ENCODE results near the gene HOXA11. TPM values are rescaled to one million over a fixed set of nuclear protein-coding genes. Genes with fewer than 3 reads are reported as not detected.

HOXA11 gene
- total RNA-seq, 1 experiment from 2014 or later: not detected

GRCh38 chr7:27151341-27151930 is 33.6 kb downstream of the HOXA11 start:
- H3K27me3 Mint-ChIP-seq (ENCODE audit: low read depth): peaks cover 100% of the 10 kb centered on the region
- TF ChIP-seq CTCF (conservative IDR thresholded peaks at IDR 0.05): no peak
- no peak overlapping the region for H3K27ac Mint-ChIP-seq
- no peak overlapping the region for H4K5ac ChIP-seq (ENCODE audit: insufficient read length, low read depth, low read length)
- peak overlapping the region in 1 of 2 experiments; percentile 66; a peak in 3 of 5 replicates for H3K4me3 Mint-ChIP-seq
- H2AFZ ChIP-seq (ENCODE audit: low read length): no peak overlapping the region
- H3K4me2 ChIP-seq (ENCODE audit: insufficient read depth, insufficient read length, low read length): peak overlapping the region; percentile 4
- H3K9me3 Mint-ChIP-seq: peaks cover 21 to 29% of the 10 kb centered on the region in 2 experiments
- H4K20me1 ChIP-seq (ENCODE audit: control insufficient read depth, insufficient read depth, insufficient read length): no peaks in the 10 kb centered on the region
- peaks cover 97% of the 10 kb centered on the region for H3K27me3 ChIP-seq (ENCODE audit: insufficient read depth, low read length)
- no peaks in the 10 kb centered on the region for H3K9me3 ChIP-seq (ENCODE audit: control insufficient read depth, low read depth, low read length)
- H3K56ac ChIP-seq (ENCODE audit: insufficient read length, low read depth, low read length): no peak overlapping the region
- H3K18ac ChIP-seq (ENCODE audit: insufficient read length, low read depth, low read length): no peak overlapping the region
- no peak overlapping the region for H3K23ac ChIP-seq (ENCODE audit: insufficient read length, low read depth, low read length)
- H3K79me2 ChIP-seq (ENCODE audit: insufficient read depth, low read length): no peaks in the 10 kb centered on the region
- H2BK5ac ChIP-seq (ENCODE audit: insufficient read length, low read length): no peak overlapping the region
- H2BK15ac ChIP-seq (ENCODE audit: low read depth, low read length): no peak overlapping the region
- H3K4me1 ChIP-seq (ENCODE audit: insufficient read depth, low read length): no peaks in the 10 kb centered on the region
- H4K91ac ChIP-seq (ENCODE audit: insufficient read length, low read depth, low read length): no peak overlapping the region
- H2BK20ac ChIP-seq (ENCODE audit: low read depth, low read length, poor library complexity, severe bottlenecking): no peak overlapping the region
- no peak overlapping the region for H2BK120ac ChIP-seq (ENCODE audit: low read depth, low read length, poor library complexity, severe bottlenecking)
- H2AK5ac ChIP-seq (ENCODE audit: insufficient read length, low read length): no peak overlapping the region
- H3K79me1 ChIP-seq (ENCODE audit: insufficient read depth, low read depth, low read length, poor library complexity, severe bottlenecking): no peaks in the 10 kb centered on the region
- peaks cover 0 to 6% (median 0%) of the 10 kb centered on the region in 3 experiments; a peak in 3 of 7 replicates for H3K36me3 Mint-ChIP-seq (ENCODE audit: insufficient read depth in 1 of 3, low read depth in 3 of 3)
- peaks cover 5% of the 10 kb centered on the region for H3K23me2 ChIP-seq (ENCODE audit: insufficient read length, low read depth, low read length, poor library complexity, severe bottlenecking)
- H3K4me1 Mint-ChIP-seq: peaks cover 11 to 30% of the 10 kb centered on the region in 2 experiments
- H4K8ac ChIP-seq (replicated peaks; ENCODE audit: insufficient read length, low read depth, low read length): no peak overlapping the region
- H3K14ac ChIP-seq (ENCODE audit: insufficient read depth, low read length): no peak overlapping the region
- no peak overlapping the region for H3K9ac ChIP-seq (ENCODE audit: extremely low read depth, insufficient read length, low read length)
- H2BK12ac ChIP-seq (ENCODE audit: insufficient read length, low read depth, low read length): no peak overlapping the region
- no CpG with 5 or more reads among the region's 27 CpGs for WGBS (ENCODE audit: extremely low coverage, insufficient read length, low lambda C conversion rate)
- no peak overlapping the region for H3T11ph ChIP-seq (ENCODE audit: low read length)
- DNase-seq: no peak
- no peak overlapping the region for H3K4ac ChIP-seq (ENCODE audit: low read depth, low read length)
- H3K27ac ChIP-seq (ENCODE audit: insufficient read length, low read depth, low read length): no peak overlapping the region

All from H9 (cell line).